GM21619 (cell line): ENCODE data around the gene KLC1.
A peak's percentile ranks its signal among the peaks of the same experiment; 100 is the strongest.
"Not testable (repeated sequence)": the region's sequence is repeated elsewhere in the genome, so short reads cannot be mapped to it uniquely, and the experiment has no call there.

Experiments used
- ATAC-seq: cut with Tn5 transposase; IDR thresholded peaks from one replicate; pipeline ENCODE4 v1.9.1; 2021; ENCODE audit not compliant: unreplicated experiment

KLC1 gene

GRCh38 chr14:103625356-103626095 is 3.5 kb upstream of the KLC1 start:
- ATAC-seq: no peak

- no peak for ATAC-seq
Measured at GRCh38 chr14:103626146-103626850, 2.7 kb upstream of the KLC1 start.

GRCh38 chr14:103627073-103628025 is 1.7 kb upstream of the KLC1 start:
- no peak for ATAC-seq

- no peak for ATAC-seq
Measured at GRCh38 chr14:103628221-103628683, 759 bp upstream of the KLC1 start.

GRCh38 chr14:103629503-103630121 is 601 bp downstream of the KLC1 start:
- ATAC-seq: peak; percentile 24

GRCh38 chr14:103630364-103631108 is 1.5 kb downstream of the KLC1 start:
- no peak for ATAC-seq

GRCh38 chr14:103633391-103633790 is 4.4 kb downstream of the KLC1 start:
- no peak for ATAC-seq

GRCh38 chr14:103634156-103634555 is 5.1 kb downstream of the KLC1 start:
- ATAC-seq: no peak

- ATAC-seq: no peak
Measured at GRCh38 chr14:103638594-103638993, 9.6 kb downstream of the KLC1 start.

GRCh38 chr14:103641161-103641560 is 12.2 kb downstream of the KLC1 start:
- no peak for ATAC-seq

GRCh38 chr14:103646189-103646588 is 17.2 kb downstream of the KLC1 start:
- ATAC-seq: no peak

- no peak for ATAC-seq
Measured at GRCh38 chr14:103649001-103649400, 20.0 kb downstream of the KLC1 start.

GRCh38 chr14:103650213-103650612 is 21.2 kb downstream of the KLC1 start:
- ATAC-seq: no peak

GRCh38 chr14:103651585-103651984 is 22.6 kb downstream of the KLC1 start:
- ATAC-seq: no peak

GRCh38 chr14:103652806-103653205 is 23.8 kb downstream of the KLC1 start:
- ATAC-seq: no peak

- not testable (repeated sequence) for ATAC-seq
Measured at GRCh38 chr14:103653336-103653735, 24.3 kb downstream of the KLC1 start.

- no peak for ATAC-seq
Measured at GRCh38 chr14:103653805-103654204, 24.8 kb downstream of the KLC1 start.

- ATAC-seq: no peak
Measured at GRCh38 chr14:103654619-103655018, 25.6 kb downstream of the KLC1 start.

GRCh38 chr14:103656031-103656755 is 27.2 kb downstream of the KLC1 start:
- no peak for ATAC-seq

GRCh38 chr14:103656756-103657133 is 27.7 kb downstream of the KLC1 start:
- no peak for ATAC-seq
